GM21423 (cell line): ENCODE measurements around the gene EBP.

ENCODE experiments used
- ATAC-seq: cut with Tn5 transposase; IDR thresholded peaks from one replicate; pipeline ENCODE4 v1.9.1; 2021; ENCODE audit warnings: mild to moderate bottlenecking, moderate library complexity; ENCODE audit not compliant: unreplicated experiment

EBP gene

GRCh38 chrX:48521353-48522243, at the start of gene EBP:
TSS of gene EBP (plus strand) at chrX:48521808. CDS start at chrX:48523772, 1,964 bp downstream.
- peak; percentile 90 for ATAC-seq

- ATAC-seq = no peak
Observed at GRCh38 chrX:48472225-48472624, 49.4 kb upstream of the EBP start.

GRCh38 chrX:48472851-48473703, 48.5 kb upstream of the EBP start:
- no peak for ATAC-seq

- ATAC-seq = no peak
Observed at GRCh38 chrX:48473704-48473990, 48.0 kb upstream of the EBP start.

- ATAC-seq = no peak
Observed at GRCh38 chrX:48474127-48474526, 47.5 kb upstream of the EBP start.

GRCh38 chrX:48474581-48474980, 47.0 kb upstream of the EBP start:
- ATAC-seq = no peak

GRCh38 chrX:48475296-48475695, 46.3 kb upstream of the EBP start:
- ATAC-seq = no peak

GRCh38 chrX:48475774-48476577, 45.6 kb upstream of the EBP start, which contains the start of gene FTSJ1:
TSS of gene FTSJ1 (plus strand) at chrX:48476199. CDS start at chrX:48478048, 1,849 bp downstream.
- ATAC-seq = peak; percentile 85

GRCh38 chrX:48476919-48477318, 44.7 kb upstream of the EBP start:
- ATAC-seq = no peak

GRCh38 chrX:48477960-48478755, 43.5 kb upstream of the EBP start:
- ATAC-seq = no peak

- ATAC-seq = no peak
Observed at GRCh38 chrX:48478806-48479205, 42.8 kb upstream of the EBP start.

- ATAC-seq = no peak
Observed at GRCh38 chrX:48480142-48480541, 41.5 kb upstream of the EBP start.

- no peak for ATAC-seq
Observed at GRCh38 chrX:48480583-48480982, 41.0 kb upstream of the EBP start.

- ATAC-seq = no peak
Observed at GRCh38 chrX:48482526-48482925, 39.1 kb upstream of the EBP start.

- no peak for ATAC-seq
Observed at GRCh38 chrX:48487362-48487798, 34.2 kb upstream of the EBP start.

- ATAC-seq = no peak
Observed at GRCh38 chrX:48488034-48488433, 33.6 kb upstream of the EBP start.

GRCh38 chrX:48489296-48489695, 32.3 kb upstream of the EBP start:
- no peak for ATAC-seq

GRCh38 chrX:48489892-48490291, 31.7 kb upstream of the EBP start:
- no peak for ATAC-seq

- no peak for ATAC-seq
Observed at GRCh38 chrX:48490661-48491060, 30.9 kb upstream of the EBP start.

GRCh38 chrX:48491809-48492208, 29.8 kb upstream of the EBP start:
- no peak for ATAC-seq
